Measurements from ENCODE around the gene FUBP3.
"Not testable (repeated sequence)": the region's sequence is repeated elsewhere in the genome, so short reads cannot be mapped to it uniquely, and the experiment has no call there.

FUBP3 gene

DNA sequence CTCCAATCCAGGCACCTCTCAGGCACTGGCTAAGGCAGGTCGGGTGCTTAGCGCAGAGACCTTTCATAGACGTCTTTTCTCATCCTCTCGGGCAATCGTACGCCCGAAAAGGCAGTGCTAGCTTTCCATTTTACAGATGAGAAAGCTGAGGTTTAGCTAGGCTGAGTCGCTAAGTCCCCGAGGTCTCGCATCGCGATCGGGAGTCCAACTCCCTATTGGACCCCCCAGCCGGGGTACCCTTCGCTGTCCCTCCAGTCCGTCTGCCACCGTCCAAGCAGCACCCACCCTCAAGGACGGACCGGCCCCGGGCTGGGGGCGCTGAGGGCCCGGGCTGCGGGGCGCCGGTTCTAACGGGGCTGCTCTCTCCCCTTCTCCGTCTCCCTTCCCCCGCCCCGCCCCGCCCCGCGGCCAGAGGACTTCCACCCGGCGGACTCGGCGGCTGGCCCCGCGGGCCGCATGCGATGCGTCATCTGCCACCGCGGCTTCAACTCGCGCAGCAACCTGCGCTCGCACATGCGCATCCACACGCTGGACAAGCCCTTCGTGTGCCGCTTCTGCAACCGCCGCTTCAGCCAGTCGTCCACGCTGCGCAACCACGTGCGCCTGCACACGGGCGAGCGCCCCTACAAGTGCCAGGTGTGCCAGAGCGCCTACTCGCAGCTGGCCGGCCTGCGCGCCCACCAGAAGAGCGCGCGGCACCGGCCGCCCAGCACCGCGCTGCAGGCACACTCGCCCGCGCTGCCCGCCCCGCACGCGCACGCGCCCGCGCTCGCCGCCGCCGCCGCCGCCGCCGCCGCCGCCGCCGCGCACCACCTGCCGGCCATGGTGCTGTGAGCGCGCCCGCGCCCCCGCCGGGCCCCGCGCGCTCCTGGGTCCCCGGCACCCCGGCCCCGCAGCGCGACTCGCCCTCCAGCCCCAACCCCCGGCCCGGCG, 101.7 kb downstream of the FUBP3 start:
- DNase-seq (ENCODE audit: extremely low read depth in 1 of 2, low read depth in 1 of 2) = peak; percentile 52 to 56

- DNase-seq (ENCODE audit: extremely low read depth in 1 of 2, low read depth in 1 of 2) = no peak
Observed at GRCh38 chr9:130681769-130682420, 102.5 kb downstream of the FUBP3 start.

GRCh38 chr9:130682421-130683121, 103.2 kb downstream of the FUBP3 start:
- no peak for DNase-seq (ENCODE audit: extremely low read depth in 1 of 2, low read depth in 1 of 2)

GRCh38 chr9:130685104-130685503, 105.7 kb downstream of the FUBP3 start:
- no peak for DNase-seq (ENCODE audit: extremely low read depth in 1 of 2, low read depth in 1 of 2)

- DNase-seq (ENCODE audit: extremely low read depth in 1 of 2, low read depth in 1 of 2) = not testable (repeated sequence)
Observed at GRCh38 chr9:130685945-130686344, 106.6 kb downstream of the FUBP3 start.

- no peak for DNase-seq (ENCODE audit: extremely low read depth in 1 of 2, low read depth in 1 of 2)
Observed at GRCh38 chr9:130687615-130688014, 108.2 kb downstream of the FUBP3 start.

Measured in stimulated activated CD8-positive, alpha-beta memory T cell treated with anti-CD3 and anti-CD28 coated beads, Interleukin-7, amount 100 ng/mL, for 48 hours (primary cell).